Tibial nerve (tissue), 3 donors: ENCODE data around the gene PRG2.

Source experiments
- POLR2A ChIP-seq, 2 donors: fragments of 450-650 bp; IDR thresholded peaks; one replicate each; pipeline ENCODE4 v1.6.1; 2017; ENCODE audit warnings: antibody characterized with exemption in 2 of 2, mild to moderate bottlenecking in 2 of 2, moderate library complexity in 2 of 2
- TF ChIP-seq, protein P1 (sequence below), 5 experiments: fragments of 200-600 bp in 3 of 5; fragments of 450-650 bp in 2 of 5; sonication (generic) in 3 of 5; IDR thresholded peaks; one replicate each; pipeline ENCODE4 v1.5.1; 2016 to 2019; ENCODE audit warnings: antibody characterized with exemption in 5 of 5, mild to moderate bottlenecking in 3 of 5, moderate library complexity in 2 of 5

DNA sequence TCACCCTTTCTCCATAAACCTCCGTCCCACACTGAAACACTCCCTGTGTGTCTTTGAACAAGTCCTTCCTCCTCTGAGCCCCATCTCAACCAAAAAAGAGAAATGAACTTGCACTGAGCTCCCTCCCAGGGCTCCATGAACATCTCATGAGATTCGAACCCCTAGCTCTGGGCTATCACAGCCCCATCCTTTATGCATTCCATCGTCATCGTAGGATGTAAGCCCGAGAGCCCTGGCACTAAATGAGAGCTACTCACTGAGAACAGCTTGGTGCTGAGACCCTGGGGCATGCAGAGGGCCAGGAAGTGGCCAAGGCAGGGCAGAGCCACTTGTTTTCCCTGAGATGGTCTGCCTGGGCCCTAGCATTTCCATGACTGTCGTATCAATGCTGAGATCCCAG, 49.3 kb upstream of the PRG2 start:
- TF ChIP-seq POLR2A (IDR thresholded peaks at IDR 0.05) = no peak
- TF ChIP-seq, protein P1, sequence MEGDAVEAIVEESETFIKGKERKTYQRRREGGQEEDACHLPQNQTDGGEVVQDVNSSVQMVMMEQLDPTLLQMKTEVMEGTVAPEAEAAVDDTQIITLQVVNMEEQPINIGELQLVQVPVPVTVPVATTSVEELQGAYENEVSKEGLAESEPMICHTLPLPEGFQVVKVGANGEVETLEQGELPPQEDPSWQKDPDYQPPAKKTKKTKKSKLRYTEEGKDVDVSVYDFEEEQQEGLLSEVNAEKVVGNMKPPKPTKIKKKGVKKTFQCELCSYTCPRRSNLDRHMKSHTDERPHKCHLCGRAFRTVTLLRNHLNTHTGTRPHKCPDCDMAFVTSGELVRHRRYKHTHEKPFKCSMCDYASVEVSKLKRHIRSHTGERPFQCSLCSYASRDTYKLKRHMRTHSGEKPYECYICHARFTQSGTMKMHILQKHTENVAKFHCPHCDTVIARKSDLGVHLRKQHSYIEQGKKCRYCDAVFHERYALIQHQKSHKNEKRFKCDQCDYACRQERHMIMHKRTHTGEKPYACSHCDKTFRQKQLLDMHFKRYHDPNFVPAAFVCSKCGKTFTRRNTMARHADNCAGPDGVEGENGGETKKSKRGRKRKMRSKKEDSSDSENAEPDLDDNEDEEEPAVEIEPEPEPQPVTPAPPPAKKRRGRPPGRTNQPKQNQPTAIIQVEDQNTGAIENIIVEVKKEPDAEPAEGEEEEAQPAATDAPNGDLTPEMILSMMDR (IDR thresholded peaks at IDR 0.05) = no peak
